ENCODE results near the gene JTB.

GRCh38 chr1:153941826-153942725, 35.4 kb downstream of the JTB start:
- TF ChIP-seq CTCF (IDR thresholded peaks at IDR 0.05; ENCODE audit: low read depth, low read length) (no peak), EZH2phosphoT487 (IDR thresholded peaks at IDR 0.05; ENCODE audit: low read depth) (no peak)
